Diencephalon (tissue), 1 donor: ENCODE results near the gene PRAME. TPM values are rescaled to one million over a fixed set of nuclear protein-coding genes. Genes with fewer than 3 reads are reported as not detected.

Source experiments
- small RNA-seq: library from RNA; depleted of rRNA; stranded (forward); fragments of <200 nt; gene quantifications from one replicate; pipeline ENCODE3, GENCODE V24; 2014
- total RNA-seq: library from RNA; depleted of rRNA; stranded (reverse); fragments of >200 nt; gene quantifications from one replicate; pipeline ENCODE4 v1.2.3, GENCODE V29; 2014

Gene PRAME
- not detected for total RNA-seq

DNA sequence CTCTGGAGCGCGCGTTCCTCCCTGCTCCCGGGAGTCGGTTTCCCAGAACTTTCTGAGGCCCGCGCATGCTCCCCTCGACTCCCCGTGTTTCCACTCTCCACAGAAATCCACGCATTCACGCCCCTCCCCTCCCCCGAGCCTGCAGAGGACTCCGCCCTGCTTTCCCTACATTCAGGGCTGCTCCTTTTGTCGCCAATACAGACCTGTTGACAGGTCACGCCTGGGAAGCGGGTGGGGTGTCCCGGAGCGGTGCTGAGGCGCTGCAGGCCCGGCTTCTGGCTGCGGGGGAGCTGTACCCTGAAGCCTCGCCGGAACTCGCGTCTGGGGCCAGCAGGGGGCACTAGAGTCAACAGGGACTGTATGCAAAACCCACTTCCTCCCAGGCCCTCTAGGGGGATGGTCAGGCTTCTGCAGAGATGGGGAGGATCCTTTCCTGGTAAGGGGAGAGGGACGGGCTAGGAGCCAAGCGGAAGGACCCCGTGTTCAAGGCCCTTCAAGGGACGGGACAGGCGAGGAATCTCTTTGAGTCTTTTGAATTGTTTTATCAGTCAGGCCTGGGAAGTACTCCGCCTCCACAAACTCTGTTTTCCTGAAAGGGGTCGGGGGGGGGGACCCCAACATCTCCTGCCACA is at the start of gene PRAME:
PRAME (minus strand) TSS at position 294 of the 632 bp plus-strand sequence. CDS start 2,433 bp downstream, outside the sequence.

GRCh38 chr22:22520020-22520656 is 38.9 kb downstream of the PRAME start, which contains the start of gene ZNF280A:
ZNF280A (minus strand) TSS chr22:22520270; CDS start chr22:22515630, 4,640 bp downstream.

DNA sequence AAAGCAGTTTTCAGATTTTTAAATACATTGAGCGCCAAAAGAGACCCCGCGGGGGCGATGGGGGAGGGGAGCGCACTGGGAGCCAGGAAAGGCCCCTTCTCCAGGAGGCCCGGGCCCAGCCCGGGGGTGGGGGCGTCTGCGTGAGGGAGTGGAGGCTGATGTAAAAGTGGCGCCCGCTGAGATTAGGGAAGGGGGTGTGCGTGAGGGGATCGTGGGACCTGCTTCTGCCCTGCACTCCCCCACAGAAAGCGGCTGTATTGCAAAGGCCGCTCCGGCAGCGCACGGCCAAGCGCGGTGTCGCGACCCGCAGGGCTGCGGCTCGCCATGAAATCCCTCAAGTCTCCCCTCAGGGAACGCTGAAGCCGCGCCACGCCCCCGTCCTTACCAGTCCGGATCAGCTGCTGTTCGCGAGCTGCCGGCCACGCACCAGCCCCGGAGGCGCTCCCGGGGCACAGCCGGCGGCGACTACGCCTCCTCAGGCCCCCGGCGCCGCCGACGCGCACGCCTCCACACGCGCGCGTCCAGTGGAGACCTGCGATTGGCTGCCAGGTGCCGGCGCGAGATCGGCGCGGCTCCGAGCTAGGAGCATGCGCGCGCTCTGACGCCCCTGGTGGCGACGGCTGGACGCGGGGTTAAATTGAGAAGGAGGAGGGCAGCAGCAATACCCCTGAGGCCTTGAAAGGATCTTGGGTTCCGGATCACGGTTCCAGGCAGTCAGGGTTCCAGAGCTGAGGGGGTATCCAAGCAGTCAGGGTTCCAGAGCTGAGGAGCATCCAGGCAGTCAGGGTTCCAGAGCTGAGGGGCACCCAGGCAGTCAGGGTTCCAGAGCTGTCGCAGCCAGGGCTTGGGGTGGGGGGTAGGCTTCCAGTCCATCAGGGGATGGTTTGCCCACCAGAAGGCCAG is 50.5 kb downstream of the PRAME start, which contains the start of gene ZNF280B:
ZNF280B (minus strand) TSS at position 469 of the 903 bp plus-strand sequence. CDS start 19,344 bp downstream, outside the sequence.

Small RNAs within 50 kb of the gene (small RNA-seq; reads per million reads assigned to genes)
- gene IGLV2-34: not detected

Other genes with a start within 250 kb of the PRAME start
- 5.8 TPM for gene ZNF280B, start 50.5 kb downstream of the PRAME start, total RNA-seq
- gene ZNF280A, start 39.0 kb downstream of the PRAME start, total RNA-seq: not detected
- not detected for gene GGTLC2, start 85.3 kb upstream of the PRAME start, total RNA-seq